Omental fat pad (tissue), 4 donors: ENCODE results near the gene TRIM64C. TPM values are rescaled to one million over a fixed set of nuclear protein-coding genes. Genes with fewer than 3 reads are reported as not detected.
"Not testable (repeated sequence)": the region's sequence is repeated elsewhere in the genome, so short reads cannot be mapped to it uniquely, and the experiment has no call there.

Source experiments
- ATAC-seq: fragments of 150-250 bp; one replicate; pipeline ENCODE4 v1.9.1; 2016; ENCODE audit warnings: mild to moderate bottlenecking, moderate library complexity; ENCODE audit not compliant: low FRiP score
- DNase-seq: peaks from one replicate; pipeline ENCODE4 v3.0.0-alpha.2; 2019; ENCODE audit warnings: low spot score
- small RNA-seq: library from RNA; depleted of rRNA; stranded (forward); fragments of <200 nt; gene quantifications from one replicate; pipeline ENCODE3, GENCODE V24; 2016
- total RNA-seq, 4 donors: library from RNA; depleted of rRNA; stranded (reverse); fragments of >200 nt; gene quantifications; one replicate each; pipeline ENCODE4 v1.1.0, GENCODE V29; 2016

The TRIM64C gene, protein sequence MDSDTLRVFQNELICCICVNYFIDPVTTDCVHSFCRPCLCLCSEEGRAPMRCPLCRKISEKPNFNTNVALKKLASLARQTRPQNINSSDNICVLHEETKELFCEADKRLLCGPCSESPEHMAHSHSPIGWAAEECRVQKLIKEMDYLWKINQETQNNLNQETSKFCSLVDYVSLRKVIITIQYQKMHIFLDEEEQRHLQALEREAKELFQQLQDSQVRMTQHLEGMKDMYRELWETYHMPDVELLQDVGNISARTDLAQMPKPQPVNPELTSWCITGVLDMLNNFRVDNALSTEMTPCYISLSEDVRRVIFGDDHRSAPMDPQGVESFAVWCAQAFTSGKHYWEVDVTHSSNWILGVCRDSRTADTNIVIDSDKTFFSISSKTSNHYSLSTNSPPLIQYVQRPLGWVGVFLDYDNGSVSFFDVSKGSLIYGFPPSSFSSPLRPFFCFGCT
- not detected for total RNA-seq

DNA sequence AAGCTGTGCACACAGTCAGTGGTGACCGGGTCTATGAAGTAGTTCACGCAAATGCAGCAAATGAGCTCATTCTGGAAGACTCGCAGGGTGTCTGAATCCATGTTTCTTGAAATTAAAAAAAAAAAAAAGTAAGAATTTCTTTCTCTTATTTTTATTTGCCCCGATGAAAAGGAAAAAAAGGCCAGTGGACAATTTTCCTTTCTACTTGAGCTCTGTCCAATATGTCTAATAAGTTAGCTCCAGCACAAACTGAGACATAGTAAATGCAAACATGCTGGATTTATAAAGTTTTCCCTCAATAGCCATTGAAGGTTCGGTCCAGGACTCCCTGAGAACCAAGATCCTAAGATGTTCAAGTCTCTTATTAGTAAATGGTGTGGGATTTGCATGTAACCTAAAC is at the start of gene TRIM64C:
TSS of gene TRIM64C (minus strand) at position 101 of the 400 bp plus-strand sequence. CDS start at position 101, 0 bp downstream.
- not testable (repeated sequence) for DNase-seq, ATAC-seq

DNA sequence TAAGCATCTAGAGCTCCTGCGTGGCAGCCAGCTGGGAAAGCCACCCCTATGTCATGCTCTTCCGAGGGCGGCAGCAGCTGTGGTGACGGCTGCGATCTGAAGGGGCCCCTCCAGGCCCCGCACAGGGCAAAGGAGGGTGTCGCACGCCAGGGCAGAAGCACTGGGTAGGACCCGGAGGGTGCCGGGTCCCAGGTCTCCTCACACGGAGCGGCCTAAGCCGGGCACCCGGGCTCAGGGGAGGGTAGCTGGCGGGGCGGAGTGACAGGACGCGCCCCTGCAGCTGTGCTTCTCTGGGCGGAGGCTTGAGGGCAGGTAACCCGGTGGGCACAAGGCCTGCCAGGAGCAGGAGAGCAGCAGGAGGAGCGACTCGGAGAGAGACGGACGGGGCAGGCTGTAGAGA is 43.4 kb upstream of the TRIM64C start:
- not testable (repeated sequence) for ATAC-seq, DNase-seq

DNA sequence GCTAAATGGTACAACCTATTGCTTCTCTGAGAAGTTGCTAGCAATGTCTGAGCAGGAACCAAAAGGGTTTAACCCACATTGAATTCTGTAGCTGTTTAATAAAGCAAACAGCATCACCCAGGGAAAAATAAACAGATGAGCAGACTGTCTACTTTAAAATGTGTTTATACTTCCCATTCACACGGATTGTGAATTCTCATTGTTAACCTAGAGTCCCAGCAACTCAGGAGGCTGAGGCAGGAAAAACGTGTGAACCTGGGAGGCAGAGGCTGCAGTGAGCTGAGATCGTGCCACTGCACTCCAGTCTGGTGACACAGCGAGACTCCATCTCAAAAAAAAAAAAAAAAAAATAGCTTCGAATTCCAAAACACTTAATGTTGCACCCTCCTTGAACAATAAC is 11.0 kb upstream of the TRIM64C start:
- not testable (repeated sequence) for ATAC-seq, DNase-seq

DNA sequence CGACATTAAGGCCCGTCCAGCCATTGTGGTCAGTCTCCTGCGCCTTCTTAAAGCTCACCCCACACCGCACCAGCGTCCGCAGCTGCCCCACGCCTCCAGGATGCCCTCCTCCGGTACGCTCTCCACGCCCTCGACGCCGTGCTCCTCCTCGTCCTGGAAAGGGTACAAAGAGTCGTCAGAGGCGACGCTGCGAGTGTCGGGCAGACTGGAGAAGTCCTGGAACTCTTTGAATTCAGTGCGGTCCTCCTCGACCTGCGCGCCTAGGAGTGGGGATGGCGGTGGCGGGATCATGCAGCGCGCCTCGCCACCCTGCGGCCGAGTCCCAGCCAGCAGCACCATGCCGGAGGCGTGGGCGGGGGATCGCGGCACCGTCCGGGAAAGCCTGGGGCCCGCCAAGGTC is 9.1 kb downstream of the TRIM64C start:
- not testable (repeated sequence) for ATAC-seq, DNase-seq

DNA sequence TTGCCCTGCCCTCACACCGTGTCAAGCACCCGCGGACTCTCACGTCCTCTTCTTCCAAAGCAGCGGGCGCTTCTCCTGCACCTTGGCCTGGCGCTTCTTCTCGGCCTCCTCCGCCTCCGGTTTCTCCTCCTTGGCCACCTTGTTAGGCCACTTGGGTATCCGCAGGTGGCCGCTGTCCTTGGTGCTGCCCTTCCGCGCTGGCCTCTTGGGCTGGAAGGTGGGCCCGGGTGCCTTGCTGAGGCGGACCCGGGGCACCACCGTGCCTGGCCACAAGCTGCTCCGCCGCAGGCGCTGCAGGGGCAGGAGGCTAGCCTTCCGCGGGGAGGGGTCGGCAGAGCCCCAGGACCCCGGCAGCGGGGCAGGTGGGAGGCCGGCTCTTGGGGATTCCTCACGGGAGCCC is 10.7 kb downstream of the TRIM64C start:
- DNase-seq, ATAC-seq: not testable (repeated sequence)

DNA sequence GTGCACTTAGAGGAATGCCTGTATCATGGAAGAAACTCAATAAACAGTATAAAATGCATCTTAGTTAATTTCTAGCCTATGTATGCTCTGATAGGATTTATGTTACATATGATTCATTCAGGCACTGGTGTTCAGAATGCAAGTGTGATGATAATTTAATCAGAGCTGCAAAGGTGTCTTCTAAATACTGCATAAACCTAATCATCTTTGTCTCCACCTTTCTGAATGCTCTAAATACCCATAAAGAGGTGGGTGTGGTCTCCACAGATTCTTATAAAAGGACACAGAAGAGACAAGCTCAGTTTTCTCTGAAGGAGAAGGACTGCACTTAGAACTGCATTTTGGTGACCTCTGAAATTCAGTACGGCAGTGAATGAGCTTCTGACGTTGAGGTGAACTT is 30.4 kb downstream of the TRIM64C start, which contains the start of gene TRIM49B:
TSS of gene TRIM49B (plus strand) at position 301 of the 400 bp plus-strand sequence. CDS start 2,777 bp downstream, outside the sequence.
- not testable (repeated sequence) for DNase-seq, ATAC-seq

Small RNA genes lying within 50 kb of the gene (small RNA-seq; reads per million reads assigned to genes)
- gene AC084851.1 = not detected

Other genes with a start within 250 kb of the TRIM64C start
- gene TRIM51G, start 75.2 kb downstream of the TRIM64C start, total RNA-seq = not detected
- not detected for gene TRIM49B, start 30.3 kb downstream of the TRIM64C start, total RNA-seq
- gene FOLH1, start 149.5 kb upstream of the TRIM64C start, total RNA-seq = 10 to 100 TPM in 1 of 4 donors, 1 to 10 TPM in 2, under 1 TPM in 1; 0.94 to 11.8 (median 3.2) TPM